ENCODE data around the gene TAP1.
A peak's percentile ranks its signal among the peaks of the same experiment; 100 is the strongest.

TAP1 gene

DNA sequence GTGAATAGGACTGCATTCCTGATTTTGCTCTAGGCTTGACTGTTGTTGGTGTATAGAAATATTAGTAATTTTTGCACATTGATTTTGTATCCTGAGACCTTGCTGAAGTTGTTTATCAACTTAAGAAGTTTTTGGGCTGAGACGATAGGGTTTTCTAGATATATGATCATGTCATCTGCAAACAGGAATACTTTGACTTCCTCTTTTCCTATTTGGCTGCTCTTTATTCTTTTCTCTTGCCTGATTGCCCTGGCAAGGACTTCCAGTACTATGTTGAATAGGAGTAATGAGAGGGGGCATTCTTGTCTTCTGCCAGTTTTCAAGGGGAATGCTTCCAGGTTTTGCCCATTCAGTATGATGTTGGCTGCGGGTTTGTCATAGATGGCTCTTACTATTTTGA lies 50.1 kb downstream of the TAP1 start:
- DNase-seq (ENCODE audit: low read depth): no peak
- TF ChIP-seq, protein P1, sequence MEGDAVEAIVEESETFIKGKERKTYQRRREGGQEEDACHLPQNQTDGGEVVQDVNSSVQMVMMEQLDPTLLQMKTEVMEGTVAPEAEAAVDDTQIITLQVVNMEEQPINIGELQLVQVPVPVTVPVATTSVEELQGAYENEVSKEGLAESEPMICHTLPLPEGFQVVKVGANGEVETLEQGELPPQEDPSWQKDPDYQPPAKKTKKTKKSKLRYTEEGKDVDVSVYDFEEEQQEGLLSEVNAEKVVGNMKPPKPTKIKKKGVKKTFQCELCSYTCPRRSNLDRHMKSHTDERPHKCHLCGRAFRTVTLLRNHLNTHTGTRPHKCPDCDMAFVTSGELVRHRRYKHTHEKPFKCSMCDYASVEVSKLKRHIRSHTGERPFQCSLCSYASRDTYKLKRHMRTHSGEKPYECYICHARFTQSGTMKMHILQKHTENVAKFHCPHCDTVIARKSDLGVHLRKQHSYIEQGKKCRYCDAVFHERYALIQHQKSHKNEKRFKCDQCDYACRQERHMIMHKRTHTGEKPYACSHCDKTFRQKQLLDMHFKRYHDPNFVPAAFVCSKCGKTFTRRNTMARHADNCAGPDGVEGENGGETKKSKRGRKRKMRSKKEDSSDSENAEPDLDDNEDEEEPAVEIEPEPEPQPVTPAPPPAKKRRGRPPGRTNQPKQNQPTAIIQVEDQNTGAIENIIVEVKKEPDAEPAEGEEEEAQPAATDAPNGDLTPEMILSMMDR (IDR thresholded peaks at IDR 0.05; ENCODE audit: low read length, missing control alignments): no peak
- H3K4me3 ChIP-seq (replicated peaks; ENCODE audit: low read depth, low read length): no peak overlapping the region

DNA sequence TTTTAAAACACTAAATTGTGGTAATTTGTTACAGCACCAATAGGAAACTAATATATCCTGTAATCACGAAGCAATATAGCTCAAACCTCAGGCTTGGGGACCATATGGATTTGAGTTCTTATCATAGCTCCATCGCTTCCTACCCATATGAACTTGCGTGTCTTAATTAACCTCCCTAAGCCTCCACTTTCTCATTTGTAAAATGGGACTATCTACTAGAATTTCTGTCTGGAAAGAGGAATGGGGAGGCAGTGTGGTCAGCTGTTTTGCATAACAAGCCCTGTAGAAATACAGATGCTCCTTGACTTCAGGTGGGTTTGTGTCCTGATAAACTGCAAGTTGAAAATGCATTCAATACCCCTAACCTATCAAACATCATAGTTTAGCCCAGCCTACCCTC lies 53.8 kb downstream of the TAP1 start:
- no peak for DNase-seq (ENCODE audit: low read depth)
- H3K4me3 ChIP-seq (replicated peaks; ENCODE audit: low read depth, low read length): no peak overlapping the region
- TF ChIP-seq, protein P1 (IDR thresholded peaks at IDR 0.05; ENCODE audit: low read length, missing control alignments): no peak

DNA sequence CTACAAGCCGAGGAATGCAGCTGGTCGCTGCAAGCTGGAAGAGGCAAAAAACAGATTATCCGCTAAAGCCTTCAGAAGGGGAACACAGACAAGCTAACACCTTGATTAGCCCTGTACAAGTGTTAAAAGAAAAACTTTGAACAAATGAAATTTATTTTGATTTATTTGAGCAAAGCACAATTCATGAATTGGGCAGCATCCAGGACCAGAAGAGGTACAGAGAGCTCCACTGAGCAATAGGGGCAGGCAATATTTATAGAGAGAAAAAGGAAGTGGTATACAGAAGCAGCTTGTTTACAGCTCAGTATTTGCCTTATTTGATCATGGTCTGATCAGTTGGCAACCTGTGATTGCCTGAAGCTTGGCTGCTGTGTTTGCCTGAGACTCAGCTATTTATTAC lies 54.3 kb downstream of the TAP1 start:
- DNase-seq (ENCODE audit: low read depth): no peak
- TF ChIP-seq, protein P1 (IDR thresholded peaks at IDR 0.05; ENCODE audit: low read length, missing control alignments): no peak
- no peak overlapping the region for H3K4me3 ChIP-seq (replicated peaks; ENCODE audit: low read depth, low read length)

GRCh38 chr6:32796848-32797776 lies 56.4 kb downstream of the TAP1 start:
- DNase-seq (ENCODE audit: low read depth): peak; percentile 75
- TF ChIP-seq, protein P1 (IDR thresholded peaks at IDR 0.05; ENCODE audit: low read length, missing control alignments): peak; percentile 72
- peak overlapping the region; percentile 27 for H3K4me3 ChIP-seq (replicated peaks; ENCODE audit: low read depth, low read length)

Measured in fibroblast of pulmonary artery (primary cell).